Gastroesophageal sphincter (tissue), 3 donors: ENCODE results near the gene CSF1.

Experiments used
- EP300 ChIP-seq: sonication (generic); formaldehyde crosslinking; IDR thresholded peaks from one replicate; pipeline ENCODE4 v1.6.1; 2017; ENCODE audit warnings: antibody characterized with exemption, mild to moderate bottlenecking
- POLR2AphosphoS5 ChIP-seq: sonication (generic); formaldehyde crosslinking; IDR thresholded peaks from one replicate; pipeline ENCODE4 v1.6.1; 2017; ENCODE audit warnings: antibody characterized with exemption
- TF ChIP-seq, protein P1 (sequence below), 4 experiments: fragments of 200-600 bp in 2 of 4; fragments of 450-650 bp in 2 of 4; sonication (generic) in 1 of 4; IDR thresholded peaks; one replicate each; pipeline ENCODE4 v1.5.1; 2017 to 2019; ENCODE audit warnings: antibody characterized with exemption in 4 of 4, mild to moderate bottlenecking in 2 of 4, moderate library complexity in 2 of 4

DNA sequence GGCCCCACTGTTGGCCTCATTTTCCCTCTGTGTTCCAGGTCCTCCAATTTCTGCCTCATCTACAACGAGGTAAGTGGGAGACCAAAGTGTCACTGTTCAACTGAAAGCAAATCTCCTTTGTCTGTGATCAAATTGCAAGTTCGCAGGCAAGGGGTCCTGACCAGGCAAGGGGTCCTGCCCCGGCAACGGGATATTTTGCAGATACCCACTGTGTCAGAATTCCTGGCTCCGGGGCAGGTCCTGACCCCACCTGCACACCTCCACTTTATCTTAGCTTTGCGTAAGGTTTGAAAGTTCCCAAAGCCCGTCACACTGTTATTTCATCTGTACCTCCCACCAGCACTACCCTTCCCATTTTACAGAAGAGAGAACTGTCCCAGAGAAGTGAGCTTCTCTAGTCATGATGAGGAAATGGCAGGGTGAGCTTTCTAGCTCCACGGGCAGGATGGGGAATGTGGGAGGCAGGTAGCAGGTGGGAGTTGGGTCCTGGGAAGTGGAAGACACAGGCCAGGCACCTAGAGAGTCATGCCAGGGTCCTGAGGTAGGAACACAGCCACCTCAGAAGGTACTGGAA, 32.0 kb upstream of the CSF1 start:
- TF ChIP-seq, protein P1, sequence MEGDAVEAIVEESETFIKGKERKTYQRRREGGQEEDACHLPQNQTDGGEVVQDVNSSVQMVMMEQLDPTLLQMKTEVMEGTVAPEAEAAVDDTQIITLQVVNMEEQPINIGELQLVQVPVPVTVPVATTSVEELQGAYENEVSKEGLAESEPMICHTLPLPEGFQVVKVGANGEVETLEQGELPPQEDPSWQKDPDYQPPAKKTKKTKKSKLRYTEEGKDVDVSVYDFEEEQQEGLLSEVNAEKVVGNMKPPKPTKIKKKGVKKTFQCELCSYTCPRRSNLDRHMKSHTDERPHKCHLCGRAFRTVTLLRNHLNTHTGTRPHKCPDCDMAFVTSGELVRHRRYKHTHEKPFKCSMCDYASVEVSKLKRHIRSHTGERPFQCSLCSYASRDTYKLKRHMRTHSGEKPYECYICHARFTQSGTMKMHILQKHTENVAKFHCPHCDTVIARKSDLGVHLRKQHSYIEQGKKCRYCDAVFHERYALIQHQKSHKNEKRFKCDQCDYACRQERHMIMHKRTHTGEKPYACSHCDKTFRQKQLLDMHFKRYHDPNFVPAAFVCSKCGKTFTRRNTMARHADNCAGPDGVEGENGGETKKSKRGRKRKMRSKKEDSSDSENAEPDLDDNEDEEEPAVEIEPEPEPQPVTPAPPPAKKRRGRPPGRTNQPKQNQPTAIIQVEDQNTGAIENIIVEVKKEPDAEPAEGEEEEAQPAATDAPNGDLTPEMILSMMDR (IDR thresholded peaks at IDR 0.05) = no peak
- TF ChIP-seq EP300 (no peak), POLR2AphosphoS5 (no peak)
